OCI-LY3 (cell line): ENCODE results near the gene HLA-F.

ENCODE experiments used
- EZH2phosphoT487 ChIP-seq: fragments of 200-600 bp; shearing (Covaris generic); IDR thresholded peaks from 2 replicates; pipeline ENCODE4 v1.6.1; 2018; ENCODE audit warnings: antibody characterized with exemption, mixed run types, low read depth
- TF ChIP-seq, protein P1 (sequence below): fragments of 200-600, 300-600 bp; sonication (generic); IDR thresholded peaks from 2 replicates; pipeline ENCODE4 v1.5.1; 2014; ENCODE audit warnings: antibody characterized with exemption, low read length, low read depth

DNA sequence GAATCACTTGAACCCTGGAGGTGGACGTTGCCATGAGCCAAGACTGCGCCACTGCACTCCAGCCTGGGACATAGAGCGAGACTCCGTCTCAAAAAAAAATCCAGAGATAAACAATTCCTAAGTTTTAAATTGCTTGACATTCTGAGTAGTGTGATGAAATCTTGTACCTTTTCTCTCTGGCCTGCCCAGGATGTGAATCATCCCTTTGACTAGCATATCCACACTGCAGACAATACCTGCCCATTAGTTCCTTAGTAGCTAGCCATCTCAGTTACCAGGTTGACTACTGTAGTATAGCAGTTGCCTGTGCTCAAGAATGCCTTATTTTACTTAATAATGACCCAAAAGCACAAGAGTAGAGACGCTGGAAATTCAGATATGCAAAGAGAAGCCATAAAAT is 45.1 kb upstream of the HLA-F start:
- TF ChIP-seq, protein P1, sequence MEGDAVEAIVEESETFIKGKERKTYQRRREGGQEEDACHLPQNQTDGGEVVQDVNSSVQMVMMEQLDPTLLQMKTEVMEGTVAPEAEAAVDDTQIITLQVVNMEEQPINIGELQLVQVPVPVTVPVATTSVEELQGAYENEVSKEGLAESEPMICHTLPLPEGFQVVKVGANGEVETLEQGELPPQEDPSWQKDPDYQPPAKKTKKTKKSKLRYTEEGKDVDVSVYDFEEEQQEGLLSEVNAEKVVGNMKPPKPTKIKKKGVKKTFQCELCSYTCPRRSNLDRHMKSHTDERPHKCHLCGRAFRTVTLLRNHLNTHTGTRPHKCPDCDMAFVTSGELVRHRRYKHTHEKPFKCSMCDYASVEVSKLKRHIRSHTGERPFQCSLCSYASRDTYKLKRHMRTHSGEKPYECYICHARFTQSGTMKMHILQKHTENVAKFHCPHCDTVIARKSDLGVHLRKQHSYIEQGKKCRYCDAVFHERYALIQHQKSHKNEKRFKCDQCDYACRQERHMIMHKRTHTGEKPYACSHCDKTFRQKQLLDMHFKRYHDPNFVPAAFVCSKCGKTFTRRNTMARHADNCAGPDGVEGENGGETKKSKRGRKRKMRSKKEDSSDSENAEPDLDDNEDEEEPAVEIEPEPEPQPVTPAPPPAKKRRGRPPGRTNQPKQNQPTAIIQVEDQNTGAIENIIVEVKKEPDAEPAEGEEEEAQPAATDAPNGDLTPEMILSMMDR: no peak
- TF ChIP-seq EZH2phosphoT487: no peak
